Endometrial microvascular endothelial cells (primary cell): ENCODE data around the gene BTBD19. TPM values are rescaled to one million over a fixed set of nuclear protein-coding genes. Genes with fewer than 3 reads are reported as not detected.

Experiments
- in situ Hi-C: cut with HindIII; loops from 2 replicates; pipeline ENCODE4 v1.10.0; 2017; ENCODE audit warnings: low sequenced_read_pairs, low pct_unique_long_range_greater_than_20kb; ENCODE audit errors: inconsistent ontology term
- total RNA-seq: library from RNA; depleted of rRNA; stranded (reverse); fragments of >200 nt; gene quantifications from one replicate; pipeline ENCODE4 v1.2.3, GENCODE V29; 2015; ENCODE audit errors: inconsistent ontology term

BTBD19 gene
- total RNA-seq, 1 donor from 2014 or later: 8.5 TPM

- in situ Hi-C loops: no loop called here
Observed at GRCh38 chr1:44842862-44843655, 34.7 kb downstream of the BTBD19 start, which contains the start of gene PTCH2. Gene PTCH2 (minus strand): TSS chr1:44843253. CDS start chr1:44842932, 321 bp downstream.

GRCh38 chr1:44846985-44847384 is 38.7 kb downstream of the BTBD19 start:
- in situ Hi-C loops: no loop called here

- in situ Hi-C loops: no loop called here
Observed at GRCh38 chr1:44847845-44848244, 39.5 kb downstream of the BTBD19 start.

- in situ Hi-C loops: no loop called here
Observed at GRCh38 chr1:44848456-44849181, 40.3 kb downstream of the BTBD19 start.

GRCh38 chr1:44849575-44850132 is 41.3 kb downstream of the BTBD19 start:
- in situ Hi-C loops: no loop called here

GRCh38 chr1:44851308-44851707 is 43.0 kb downstream of the BTBD19 start:
- in situ Hi-C loops: no loop called here

GRCh38 chr1:44853201-44853600 is 44.9 kb downstream of the BTBD19 start:
- in situ Hi-C loops: no loop called here

GRCh38 chr1:44854970-44855369 is 46.6 kb downstream of the BTBD19 start:
- in situ Hi-C loops: no loop called here

GRCh38 chr1:44855742-44856141 is 47.4 kb downstream of the BTBD19 start:
- in situ Hi-C loops: no loop called here

GRCh38 chr1:44857446-44857845 is 49.1 kb downstream of the BTBD19 start:
- in situ Hi-C loops: no loop called here

GRCh38 chr1:44860331-44860730 is 52.0 kb downstream of the BTBD19 start:
- in situ Hi-C loops: no loop called here

GRCh38 chr1:44860891-44861425 is 52.6 kb downstream of the BTBD19 start:
- in situ Hi-C loops: no loop called here

GRCh38 chr1:44862829-44863401 is 54.6 kb downstream of the BTBD19 start:
- in situ Hi-C loops: no loop called here

Other genes starting within 250 kb of the BTBD19 start
- 5.2 TPM for gene TMEM53, start 134.0 kb upstream of the BTBD19 start, total RNA-seq
- gene ARMH1, start 133.8 kb upstream of the BTBD19 start, total RNA-seq: not detected
- gene RNU5D-1, start 77.4 kb upstream of the BTBD19 start, total RNA-seq: not detected
- gene KIF2C, start 68.7 kb upstream of the BTBD19 start, total RNA-seq: 37.8 TPM
- gene RPS8, start 33.0 kb upstream of the BTBD19 start, total RNA-seq: 2,081 TPM
- gene BEST4, start 20.4 kb upstream of the BTBD19 start, total RNA-seq: not detected
- gene PLK3, start 8.1 kb upstream of the BTBD19 start, total RNA-seq: 39.2 TPM
- gene DYNLT4, start 1.2 kb upstream of the BTBD19 start, total RNA-seq: not detected
- not detected for gene PTCH2, start 34.7 kb downstream of the BTBD19 start, total RNA-seq
- gene EIF2B3, start 178.1 kb downstream of the BTBD19 start, total RNA-seq: 53.3 TPM
- gene HECTD3, start 202.8 kb downstream of the BTBD19 start, total RNA-seq: 47.9 TPM
- gene UROD, start 203.7 kb downstream of the BTBD19 start, total RNA-seq: 241 TPM